Fibroblast of pulmonary artery (primary cell): Measurements from ENCODE around the gene HDAC5.
A peak's percentile ranks its signal among the peaks of the same experiment; 100 is the strongest.

ENCODE experiments used
- DNase-seq: peaks from one replicate; pipeline ENCODE4 v3.0.0-alpha.2; 2010; ENCODE audit warnings: low read depth
- H3K4me3 ChIP-seq: replicated peaks from 2 replicates; pipeline ENCODE4 v1.5.1; 2011; ENCODE audit warnings: low read depth, mild to moderate bottlenecking, control low read depth, low read length, moderate library complexity
- TF ChIP-seq, protein P1 (sequence below): IDR thresholded peaks from 2 replicates; pipeline ENCODE4 v1.5.1; 2011; ENCODE audit warnings: mild to moderate bottlenecking, control low read depth, low read length, inconsistent platforms; ENCODE audit errors: missing control alignments

Gene HDAC5

DNA sequence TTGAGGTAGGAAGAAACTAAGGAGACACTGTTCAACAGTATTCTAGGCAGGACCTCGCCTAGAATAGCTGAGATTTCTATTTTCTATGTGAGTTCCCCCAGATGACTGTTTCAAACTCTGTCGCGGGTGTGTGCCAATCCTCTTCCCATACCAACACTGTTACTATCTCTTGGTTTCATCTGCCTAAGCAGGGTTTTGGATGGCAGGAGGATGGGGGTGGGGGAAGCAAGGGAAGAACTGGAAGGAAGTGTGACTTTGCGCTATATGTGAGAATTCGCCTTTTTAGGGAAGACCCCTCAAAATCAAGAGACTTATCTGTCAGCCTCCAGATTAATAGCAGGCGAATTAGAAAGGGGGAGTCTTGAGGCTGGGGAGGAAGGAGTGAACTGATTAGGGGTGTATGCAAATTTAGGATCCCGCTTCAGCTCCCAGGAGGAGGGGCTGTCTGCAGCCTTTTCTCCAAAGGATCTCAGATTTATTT, 53.4 kb downstream of the HDAC5 start:
- TF ChIP-seq, protein P1, sequence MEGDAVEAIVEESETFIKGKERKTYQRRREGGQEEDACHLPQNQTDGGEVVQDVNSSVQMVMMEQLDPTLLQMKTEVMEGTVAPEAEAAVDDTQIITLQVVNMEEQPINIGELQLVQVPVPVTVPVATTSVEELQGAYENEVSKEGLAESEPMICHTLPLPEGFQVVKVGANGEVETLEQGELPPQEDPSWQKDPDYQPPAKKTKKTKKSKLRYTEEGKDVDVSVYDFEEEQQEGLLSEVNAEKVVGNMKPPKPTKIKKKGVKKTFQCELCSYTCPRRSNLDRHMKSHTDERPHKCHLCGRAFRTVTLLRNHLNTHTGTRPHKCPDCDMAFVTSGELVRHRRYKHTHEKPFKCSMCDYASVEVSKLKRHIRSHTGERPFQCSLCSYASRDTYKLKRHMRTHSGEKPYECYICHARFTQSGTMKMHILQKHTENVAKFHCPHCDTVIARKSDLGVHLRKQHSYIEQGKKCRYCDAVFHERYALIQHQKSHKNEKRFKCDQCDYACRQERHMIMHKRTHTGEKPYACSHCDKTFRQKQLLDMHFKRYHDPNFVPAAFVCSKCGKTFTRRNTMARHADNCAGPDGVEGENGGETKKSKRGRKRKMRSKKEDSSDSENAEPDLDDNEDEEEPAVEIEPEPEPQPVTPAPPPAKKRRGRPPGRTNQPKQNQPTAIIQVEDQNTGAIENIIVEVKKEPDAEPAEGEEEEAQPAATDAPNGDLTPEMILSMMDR: no peak
- peak overlapping the region; percentile 74 for H3K4me3 ChIP-seq
- peak; percentile 11 for DNase-seq

DNA sequence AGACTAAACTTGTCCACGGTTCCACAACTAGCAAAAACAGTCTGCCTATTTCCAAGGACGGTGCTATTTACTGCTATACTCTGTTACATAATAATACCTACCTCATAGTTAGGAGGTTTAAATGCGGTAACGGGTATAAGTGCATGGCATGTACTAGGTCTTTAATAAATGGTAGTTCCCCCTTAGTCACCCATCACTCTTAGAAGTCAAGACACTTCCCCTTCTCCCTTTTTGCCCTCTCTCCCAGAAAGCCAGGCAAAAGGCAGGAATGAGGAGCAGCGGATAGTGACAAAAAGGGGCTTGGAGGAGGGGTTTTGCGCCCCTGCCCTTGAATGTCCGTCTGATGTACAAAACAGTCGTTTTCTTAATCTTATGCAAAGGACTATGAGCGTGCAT, 55.9 kb downstream of the HDAC5 start:
- DNase-seq: no peak
- no peak overlapping the region for H3K4me3 ChIP-seq
- TF ChIP-seq, protein P1: no peak

DNA sequence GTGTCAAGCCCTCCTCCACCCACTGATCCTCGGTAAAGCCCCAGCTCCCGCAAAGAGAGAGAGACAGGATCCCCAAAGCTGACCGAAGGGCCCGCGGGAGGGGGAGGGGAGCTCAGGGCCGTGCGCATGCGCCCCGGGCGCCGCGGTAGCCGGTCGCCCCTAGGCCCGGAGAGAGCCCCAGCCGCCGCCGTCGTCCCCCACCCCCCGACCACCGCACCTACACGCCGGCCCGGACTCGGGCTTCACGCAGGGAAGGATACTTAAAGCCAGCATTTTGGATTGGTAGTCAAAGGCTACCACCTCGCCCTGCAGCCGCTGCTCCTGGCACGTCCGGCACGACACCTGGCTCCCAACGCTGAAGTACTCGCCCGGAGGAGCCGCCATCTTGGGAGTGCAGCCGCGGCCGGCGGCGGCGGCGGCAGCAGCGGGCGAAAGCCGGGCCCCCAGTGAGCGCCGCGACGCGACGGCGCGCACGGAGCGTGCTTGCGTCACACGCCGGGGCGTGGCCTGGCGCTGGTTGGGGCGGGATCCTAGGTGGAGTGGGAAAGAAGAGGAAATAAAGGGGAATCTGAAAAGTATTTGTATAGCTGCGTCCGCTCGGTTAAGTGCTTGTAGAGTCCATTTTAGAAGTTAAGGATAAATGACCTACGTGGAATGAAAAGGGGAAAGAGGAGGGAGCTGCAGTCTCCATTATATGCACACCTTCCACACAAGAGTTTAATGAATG, 57.1 kb downstream of the HDAC5 start, which contains the start of gene LSM12:
TSS of gene LSM12 (minus strand) at position 468 of the 727 bp plus-strand sequence. CDS start at position 384, 84 bp downstream.
- TF ChIP-seq, protein P1: no peak
- DNase-seq: peak; percentile 92
- H3K4me3 ChIP-seq: peak within 1 kb of the TSS; percentile 95

DNA sequence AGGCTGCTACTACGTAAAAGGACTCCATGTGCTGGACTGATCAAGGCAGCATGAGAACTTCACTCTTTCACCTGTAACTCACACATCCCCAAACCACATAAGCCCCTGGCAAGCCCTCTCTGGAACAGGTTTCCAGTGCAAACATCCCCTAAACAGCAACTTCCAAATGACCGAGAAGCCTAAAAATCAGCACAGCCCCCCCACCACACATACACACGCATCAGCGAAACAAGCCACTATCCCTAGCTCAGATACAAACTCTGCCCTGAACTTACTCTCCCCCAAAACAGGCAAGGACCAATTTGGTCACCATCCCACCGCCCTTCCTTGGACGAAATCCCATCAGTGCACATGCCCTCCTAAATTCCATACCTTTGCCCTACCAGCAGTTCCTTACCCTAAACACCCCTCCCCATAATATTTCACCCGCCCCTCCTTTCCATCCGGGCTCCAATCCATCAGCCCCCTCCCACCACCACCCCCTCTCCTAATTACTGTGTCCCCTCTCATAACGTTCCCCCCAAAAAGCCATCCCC, 57.7 kb downstream of the HDAC5 start:
- peak overlapping the region; percentile 95 for H3K4me3 ChIP-seq
- TF ChIP-seq, protein P1: no peak
- DNase-seq: peak; percentile 14

DNA sequence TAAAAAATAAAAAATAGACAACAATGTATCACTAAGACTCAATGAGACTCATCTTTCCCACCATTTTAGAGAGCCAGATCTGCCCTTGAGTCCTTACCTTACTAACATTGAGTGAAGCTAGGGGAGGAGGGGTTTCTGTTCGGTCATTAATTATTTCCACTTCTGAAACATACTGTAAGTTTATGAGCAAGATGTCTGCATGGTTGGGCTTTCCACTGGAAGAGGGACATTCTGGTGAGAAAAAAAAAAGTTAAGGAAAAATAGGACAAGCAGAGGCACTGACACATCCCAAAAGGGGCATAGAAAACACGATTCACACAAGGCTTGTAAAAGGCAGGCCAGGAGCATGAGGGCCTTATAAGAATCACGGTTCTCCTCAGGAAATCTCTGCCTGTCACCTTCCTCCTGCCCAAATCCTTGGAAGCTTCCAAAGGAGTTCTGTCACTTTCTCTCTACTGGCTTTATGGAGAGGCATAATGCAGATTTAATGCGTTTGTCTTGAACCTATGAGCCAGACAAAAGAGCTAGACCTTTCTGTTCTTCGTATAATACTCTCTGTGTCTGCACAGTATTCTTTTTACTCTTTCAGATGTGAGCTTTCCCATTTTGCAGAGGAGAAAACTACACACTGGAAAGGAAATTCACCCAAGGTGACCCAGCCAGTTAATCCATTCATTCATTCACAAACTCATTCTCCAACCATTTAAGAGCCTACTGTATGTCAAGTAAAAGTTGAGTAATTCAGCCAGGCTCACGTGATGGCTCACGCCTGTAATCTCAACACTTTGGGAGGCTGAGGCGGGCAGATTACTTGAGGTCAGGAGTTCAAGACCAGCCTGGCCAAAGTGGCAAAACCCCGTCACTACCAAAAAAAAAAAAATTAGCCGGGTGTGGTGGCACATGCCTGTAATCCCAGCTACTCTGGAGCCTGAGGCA, 59.5 kb downstream of the HDAC5 start:
- no peak overlapping the region for H3K4me3 ChIP-seq
- TF ChIP-seq, protein P1: no peak
- no peak for DNase-seq

DNA sequence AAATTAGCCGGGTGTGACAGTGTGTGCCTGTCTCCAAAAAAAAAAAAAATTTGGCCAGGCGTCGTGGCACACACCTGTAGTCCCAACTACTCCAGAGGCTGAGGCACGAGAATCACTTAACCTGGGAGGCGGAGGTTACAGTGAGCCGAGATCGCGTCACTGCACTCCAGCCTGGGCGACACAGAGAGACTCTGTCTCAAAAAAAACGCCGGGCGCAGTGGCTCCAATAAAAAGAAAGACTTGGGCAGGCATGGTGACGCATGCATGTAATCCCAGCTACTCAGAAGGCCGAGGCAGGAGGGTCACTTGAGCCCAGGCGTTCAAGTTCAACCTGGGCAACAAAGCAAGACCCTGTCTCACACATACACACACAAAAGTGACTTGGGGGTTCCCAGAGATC, 60.6 kb downstream of the HDAC5 start:
- TF ChIP-seq, protein P1: no peak
- no peak overlapping the region for H3K4me3 ChIP-seq
- DNase-seq: no peak
